ENCODE results near the gene ATG13.
A peak's percentile ranks its signal among the peaks of the same experiment; 100 is the strongest.

ATG13 gene

DNA sequence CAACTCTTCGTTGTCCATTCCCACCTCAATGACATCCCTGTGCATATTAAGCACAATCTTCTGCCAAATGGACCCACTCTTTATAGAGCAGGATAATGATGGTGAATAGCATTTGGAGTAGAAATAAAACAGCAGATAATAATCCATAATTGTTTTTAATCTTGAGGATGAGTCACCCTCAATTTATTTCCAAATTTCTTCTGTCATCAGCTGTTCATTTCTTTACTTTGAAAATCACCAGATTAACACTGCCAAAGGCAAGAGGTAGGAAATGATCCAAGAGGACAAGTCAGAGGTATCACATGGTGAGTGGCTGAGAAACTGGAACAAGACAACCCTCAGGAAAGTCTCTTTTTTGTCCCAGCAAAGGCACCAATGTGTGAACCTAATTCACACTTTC, 16.2 kb upstream of the ATG13 start:
- no peak overlapping the region for H3K18ac ChIP-seq (ENCODE audit: low read depth in 1 of 2, low read length in 2 of 2)
- no CpG with 5 or more reads among the region's 1 CpG for WGBS
- H3K4me1 ChIP-seq (ENCODE audit: control insufficient read depth, insufficient read depth, low read depth, low read length), result no peaks in the 10 kb centered on the region
- no peak overlapping the region for H3K4ac ChIP-seq (ENCODE audit: low read depth in 1 of 2, low read length in 2 of 2)
- peaks cover 5% of the 10 kb centered on the region for H3K79me1 ChIP-seq (replicated peaks; ENCODE audit: low read length, poor library complexity, severe bottlenecking)
- H2BK120ac ChIP-seq (ENCODE audit: low read depth, low read length), result no peak overlapping the region
- H2BK12ac ChIP-seq (ENCODE audit: low read length in 2 of 2), result no peak overlapping the region
- no peaks in the 10 kb centered on the region for H3K27me3 ChIP-seq (ENCODE audit: control insufficient read depth in 1 of 2, insufficient read depth in 1 of 2, low read length in 2 of 2)
- peak overlapping the region; percentile 47 for H3K9ac ChIP-seq (ENCODE audit: low read length)
- H3K9me3 ChIP-seq (ENCODE audit: control insufficient read depth, low read length), result no peaks in the 10 kb centered on the region
- H2AFZ ChIP-seq (ENCODE audit: low read depth, low read length), result no peak overlapping the region
- H4K8ac ChIP-seq (ENCODE audit: low read length), result no peak overlapping the region
- no peak overlapping the region for H3K4me2 ChIP-seq (ENCODE audit: low read length, poor library complexity, severe bottlenecking)
- H4K91ac ChIP-seq (ENCODE audit: low read length), result no peak overlapping the region
- H3K23ac ChIP-seq (ENCODE audit: low read length in 2 of 2), result no peak overlapping the region
- H3K14ac ChIP-seq (ENCODE audit: low read length in 2 of 2), result no peak overlapping the region
- H3K36me3 ChIP-seq (ENCODE audit: control insufficient read depth in 1 of 2, insufficient read depth in 2 of 2, low read depth in 1 of 2, low read length in 2 of 2), result peaks cover 0 to 9% of the 10 kb centered on the region in 2 experiments
- no peak overlapping the region for H3K4me3 ChIP-seq (ENCODE audit: insufficient read depth in 1 of 2, low read depth in 1 of 2, low read length in 2 of 2)
- no peak overlapping the region for H2BK15ac ChIP-seq (ENCODE audit: low read depth, poor library complexity, severe bottlenecking)
- H3K27ac ChIP-seq (ENCODE audit: low read length, poor library complexity, severe bottlenecking), result no peak overlapping the region
- DNase-seq, result no peak
- no peak overlapping the region for H2AK5ac ChIP-seq (ENCODE audit: low read length, severe bottlenecking)
- no peak overlapping the region for H2BK5ac ChIP-seq (ENCODE audit: low read depth, low read length, poor library complexity, severe bottlenecking)

DNA sequence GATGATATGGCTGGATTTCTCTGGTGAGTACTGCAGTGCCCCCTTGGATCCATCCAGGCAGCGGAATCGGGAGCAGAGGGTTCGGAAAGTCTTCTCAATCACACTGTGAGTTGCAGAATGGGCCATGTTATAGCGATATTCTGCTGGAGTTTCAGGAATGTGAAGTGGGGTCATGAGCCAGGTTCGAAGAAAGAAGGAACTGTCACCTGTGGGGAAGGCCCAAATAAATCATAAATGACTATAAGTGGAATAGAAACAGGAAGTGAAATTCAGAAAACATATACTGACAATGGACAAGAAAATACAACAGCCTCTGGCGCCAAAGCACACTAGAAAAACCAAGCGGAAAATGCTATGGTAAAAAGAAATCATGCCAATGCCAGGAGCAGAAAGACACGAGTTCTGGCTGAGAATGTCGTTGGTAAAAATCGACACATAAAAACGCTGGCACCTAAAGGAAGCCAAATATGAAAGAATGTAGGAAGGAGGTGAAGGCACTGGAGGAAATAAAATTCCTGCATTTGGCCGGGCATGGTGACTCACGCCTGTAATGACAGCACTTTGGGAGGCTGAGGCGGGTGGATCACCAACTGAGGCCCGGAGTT, 13.5 kb upstream of the ATG13 start:
- no peak overlapping the region for H2BK12ac ChIP-seq (ENCODE audit: low read length in 2 of 2)
- peaks cover 11% of the 10 kb centered on the region for H3K79me1 ChIP-seq (replicated peaks; ENCODE audit: low read length, poor library complexity, severe bottlenecking)
- H2AFZ ChIP-seq (ENCODE audit: low read depth, low read length), result no peak overlapping the region
- 95% methylated on average over 14 of the region's 15 CpGs for WGBS
- H3K9ac ChIP-seq (ENCODE audit: low read length), result no peak overlapping the region
- no peak overlapping the region for H3K4ac ChIP-seq (ENCODE audit: low read depth in 1 of 2, low read length in 2 of 2)
- no peak overlapping the region for H3K18ac ChIP-seq (ENCODE audit: low read depth in 1 of 2, low read length in 2 of 2)
- H3K36me3 ChIP-seq (ENCODE audit: control insufficient read depth in 1 of 2, insufficient read depth in 2 of 2, low read depth in 1 of 2, low read length in 2 of 2), result peaks cover 0 to 9% of the 10 kb centered on the region in 2 experiments
- H3K4me2 ChIP-seq (ENCODE audit: low read length, poor library complexity, severe bottlenecking), result no peak overlapping the region
- no peaks in the 10 kb centered on the region for H3K4me1 ChIP-seq (ENCODE audit: control insufficient read depth, insufficient read depth, low read depth, low read length)
- no peak overlapping the region for H2BK120ac ChIP-seq (ENCODE audit: low read depth, low read length)
- H3K14ac ChIP-seq (ENCODE audit: low read length in 2 of 2), result no peak overlapping the region
- H2AK5ac ChIP-seq (ENCODE audit: low read length, severe bottlenecking), result no peak overlapping the region
- no peaks in the 10 kb centered on the region for H3K27me3 ChIP-seq (ENCODE audit: control insufficient read depth in 1 of 2, insufficient read depth in 1 of 2, low read length in 2 of 2)
- H3K27ac ChIP-seq (ENCODE audit: low read length, poor library complexity, severe bottlenecking), result no peak overlapping the region
- H3K4me3 ChIP-seq (ENCODE audit: insufficient read depth in 1 of 2, low read depth in 1 of 2, low read length in 2 of 2), result no peak overlapping the region
- DNase-seq, result no peak
- peak overlapping the region; percentile 39 for H4K91ac ChIP-seq (ENCODE audit: low read length)
- no peak overlapping the region for H2BK5ac ChIP-seq (ENCODE audit: low read depth, low read length, poor library complexity, severe bottlenecking)
- H2BK15ac ChIP-seq (ENCODE audit: low read depth, poor library complexity, severe bottlenecking), result no peak overlapping the region
- H3K9me3 ChIP-seq (ENCODE audit: control insufficient read depth, low read length), result no peaks in the 10 kb centered on the region
- no peak overlapping the region for H3K23ac ChIP-seq (ENCODE audit: low read length in 2 of 2)
- H4K8ac ChIP-seq (ENCODE audit: low read length), result no peak overlapping the region

- DNase-seq, result no peak
- H3K14ac ChIP-seq (ENCODE audit: low read length in 2 of 2), result no peak overlapping the region
- H2BK5ac ChIP-seq (ENCODE audit: low read depth, low read length, poor library complexity, severe bottlenecking), result no peak overlapping the region
- H3K4ac ChIP-seq (ENCODE audit: low read depth in 1 of 2, low read length in 2 of 2), result no peak overlapping the region
- H3K79me1 ChIP-seq (replicated peaks; ENCODE audit: low read length, poor library complexity, severe bottlenecking), result peaks cover 14% of the 10 kb centered on the region
- H2BK12ac ChIP-seq (ENCODE audit: low read length in 2 of 2), result no peak overlapping the region
- H3K4me2 ChIP-seq (ENCODE audit: low read length, poor library complexity, severe bottlenecking), result no peak overlapping the region
- peaks cover 0 to 9% of the 10 kb centered on the region in 2 experiments for H3K36me3 ChIP-seq (ENCODE audit: control insufficient read depth in 1 of 2, insufficient read depth in 2 of 2, low read depth in 1 of 2, low read length in 2 of 2)
- H3K27me3 ChIP-seq (ENCODE audit: control insufficient read depth in 1 of 2, insufficient read depth in 1 of 2, low read length in 2 of 2), result no peaks in the 10 kb centered on the region
- no peaks in the 10 kb centered on the region for H3K4me1 ChIP-seq (ENCODE audit: control insufficient read depth, insufficient read depth, low read depth, low read length)
- H2BK15ac ChIP-seq (ENCODE audit: low read depth, poor library complexity, severe bottlenecking), result no peak overlapping the region
- no peaks in the 10 kb centered on the region for H3K9me3 ChIP-seq (ENCODE audit: control insufficient read depth, low read length)
- no peak overlapping the region for H2AK5ac ChIP-seq (ENCODE audit: low read length, severe bottlenecking)
- no peak overlapping the region for H4K8ac ChIP-seq (ENCODE audit: low read length)
- no peak overlapping the region for H2AFZ ChIP-seq (ENCODE audit: low read depth, low read length)
- no peak overlapping the region for H3K27ac ChIP-seq (ENCODE audit: low read length, poor library complexity, severe bottlenecking)
- 88% methylated on average over 1 of the region's 1 CpG for WGBS
- H3K9ac ChIP-seq (ENCODE audit: low read length), result no peak overlapping the region
- H3K23ac ChIP-seq (ENCODE audit: low read length in 2 of 2), result no peak overlapping the region
- no peak overlapping the region for H4K91ac ChIP-seq (ENCODE audit: low read length)
- H3K18ac ChIP-seq (ENCODE audit: low read depth in 1 of 2, low read length in 2 of 2), result no peak overlapping the region
- no peak overlapping the region for H3K4me3 ChIP-seq (ENCODE audit: insufficient read depth in 1 of 2, low read depth in 1 of 2, low read length in 2 of 2)
- H2BK120ac ChIP-seq (ENCODE audit: low read depth, low read length), result no peak overlapping the region
Measured at GRCh38 chr11:46604796-46605195, 12.6 kb upstream of the ATG13 start.

- no peak for DNase-seq
- WGBS, result 93% methylated on average over 1 of the region's 1 CpG
- Histone ChIP-seq H2AFZ (ENCODE audit: low read depth, low read length) (no peak overlapping the region), H3K4ac (ENCODE audit: low read depth in 1 of 2, low read length in 2 of 2) (no peak overlapping the region), H2AK5ac (ENCODE audit: low read length, severe bottlenecking) (no peak overlapping the region), H3K79me1 (replicated peaks; ENCODE audit: low read length, poor library complexity, severe bottlenecking) (peaks cover 16% of the 10 kb centered on the region), H4K8ac (ENCODE audit: low read length) (no peak overlapping the region), H3K27me3 (ENCODE audit: control insufficient read depth in 1 of 2, insufficient read depth in 1 of 2, low read length in 2 of 2) (no peaks in the 10 kb centered on the region), H3K27ac (ENCODE audit: low read length, poor library complexity, severe bottlenecking) (no peak overlapping the region), H4K91ac (ENCODE audit: low read length) (no peak overlapping the region), H2BK15ac (ENCODE audit: low read depth, poor library complexity, severe bottlenecking) (no peak overlapping the region), H3K4me3 (ENCODE audit: insufficient read depth in 1 of 2, low read depth in 1 of 2, low read length in 2 of 2) (no peak overlapping the region), H2BK5ac (ENCODE audit: low read depth, low read length, poor library complexity, severe bottlenecking) (no peak overlapping the region), H2BK120ac (ENCODE audit: low read depth, low read length) (no peak overlapping the region), H3K9me3 (ENCODE audit: control insufficient read depth, low read length) (no peaks in the 10 kb centered on the region), H3K18ac (ENCODE audit: low read depth in 1 of 2, low read length in 2 of 2) (no peak overlapping the region), H3K14ac (ENCODE audit: low read length in 2 of 2) (no peak overlapping the region), H3K9ac (ENCODE audit: low read length) (no peak overlapping the region), H3K4me2 (ENCODE audit: low read length, poor library complexity, severe bottlenecking) (no peak overlapping the region), H3K4me1 (ENCODE audit: control insufficient read depth, insufficient read depth, low read depth, low read length) (no peaks in the 10 kb centered on the region), H3K36me3 (ENCODE audit: control insufficient read depth in 1 of 2, insufficient read depth in 2 of 2, low read depth in 1 of 2, low read length in 2 of 2) (peaks cover 0 to 9% of the 10 kb centered on the region in 2 experiments), H3K23ac (ENCODE audit: low read length in 2 of 2) (no peak overlapping the region), H2BK12ac (ENCODE audit: low read length in 2 of 2) (no peak overlapping the region)
Measured at GRCh38 chr11:46607516-46607915, 9.8 kb upstream of the ATG13 start.
